GM21717 (cell line): Measurements from ENCODE around the gene VPS13A.
"Not testable (repeated sequence)": the region's sequence is repeated elsewhere in the genome, so short reads cannot be mapped to it uniquely, and the experiment has no call there.

ENCODE experiments used
- ATAC-seq: cut with Tn5 transposase; IDR thresholded peaks from one replicate; pipeline ENCODE4 v1.9.1; 2021; ENCODE audit warnings: mild to moderate bottlenecking, moderate library complexity; ENCODE audit not compliant: unreplicated experiment

The VPS13A gene

DNA sequence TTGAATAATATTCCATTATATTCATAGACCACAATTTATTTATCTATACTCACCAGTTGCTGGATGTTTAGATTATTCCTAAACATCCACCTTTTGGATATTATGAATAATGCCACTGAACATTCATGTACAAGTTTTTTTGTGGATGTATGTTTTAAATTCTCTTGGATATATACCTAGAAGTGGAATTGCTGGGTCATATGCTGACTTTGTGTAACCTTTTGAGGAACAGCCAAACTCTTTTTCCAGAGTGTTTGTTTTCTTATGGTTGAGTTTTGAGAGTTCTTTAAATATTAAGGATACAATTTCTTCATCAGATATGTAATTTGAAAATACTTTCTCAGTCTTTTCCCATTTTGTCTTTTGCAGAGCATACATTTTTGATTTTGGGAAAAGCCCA, 2.7 kb downstream of the VPS13A start:
- no peak for ATAC-seq

DNA sequence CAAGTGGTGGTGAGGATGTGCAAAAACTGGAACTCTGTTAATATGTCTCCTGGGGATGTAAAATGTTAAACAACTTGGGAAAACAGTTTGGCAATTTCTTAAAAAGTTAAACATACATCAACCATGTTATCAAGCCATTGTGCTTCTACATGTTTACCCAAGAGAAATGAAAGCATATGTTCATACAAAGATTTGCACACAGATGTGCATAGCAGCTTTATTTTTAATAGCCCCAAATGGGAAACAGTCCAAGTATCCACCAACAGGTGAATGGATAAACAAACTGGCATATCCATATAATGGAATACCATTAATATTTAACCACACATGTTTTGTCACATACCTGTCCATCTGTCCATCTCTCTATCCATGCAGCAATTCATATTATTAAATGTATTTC, 6.2 kb downstream of the VPS13A start:
- no peak for ATAC-seq

DNA sequence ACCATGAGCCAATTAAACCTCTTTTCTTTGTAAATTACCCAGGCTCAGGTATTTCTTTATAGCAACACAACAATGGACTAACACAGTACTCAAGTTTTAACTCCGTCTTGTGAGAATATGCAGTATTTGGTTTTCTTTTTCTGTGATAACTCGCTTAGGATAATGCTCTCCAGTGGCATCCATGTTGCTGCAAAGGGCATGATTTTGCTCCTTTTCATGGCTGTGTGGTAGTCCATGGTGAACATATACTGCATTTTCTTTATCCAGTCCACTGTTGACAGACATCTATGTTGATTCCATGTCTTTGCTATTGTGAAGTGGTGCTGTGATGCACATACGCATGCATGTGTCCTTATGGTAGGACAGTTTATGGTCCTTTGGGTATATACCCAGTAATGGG, 10.9 kb downstream of the VPS13A start:
- ATAC-seq: no peak

DNA sequence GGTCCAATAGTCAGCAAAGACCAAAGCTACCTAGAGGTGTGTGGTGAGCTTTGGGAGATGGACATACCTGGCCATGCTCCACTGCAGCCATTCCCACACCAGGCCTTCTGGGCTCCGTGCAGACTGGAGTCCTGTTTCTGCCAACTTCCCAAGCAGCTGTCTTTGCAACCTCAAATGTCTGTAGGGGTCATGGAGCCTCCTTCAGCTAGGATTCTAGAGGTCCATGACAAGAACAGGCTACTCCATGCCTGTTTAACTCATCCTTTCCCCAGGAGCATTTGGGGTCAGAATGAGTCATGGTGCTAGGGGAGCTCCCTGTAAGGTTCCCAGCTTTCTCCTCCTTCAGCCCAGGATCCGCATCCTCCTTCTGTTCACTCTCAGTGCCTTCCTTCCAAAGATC, 17.1 kb downstream of the VPS13A start:
- ATAC-seq: no peak

DNA sequence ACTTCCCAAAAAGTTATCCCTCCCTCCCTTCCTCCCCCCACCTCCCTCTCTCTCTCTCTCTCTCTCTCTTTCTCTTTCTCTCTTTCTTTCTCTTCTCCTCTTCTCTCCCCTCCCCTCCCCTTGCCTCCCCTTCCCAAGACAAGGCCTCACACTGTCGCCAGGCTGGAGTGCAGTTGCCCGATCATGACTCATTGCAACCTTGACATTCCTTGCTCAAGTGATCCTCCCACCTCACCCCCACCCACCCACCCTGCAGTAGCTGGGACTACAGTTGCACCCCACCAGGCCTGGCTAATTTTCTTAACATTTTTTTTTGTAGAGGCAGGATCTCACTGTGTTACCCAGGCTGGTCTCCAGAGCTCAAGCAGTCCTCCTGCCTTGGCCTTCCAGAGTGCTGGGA, 32.8 kb downstream of the VPS13A start:
- ATAC-seq: no peak

DNA sequence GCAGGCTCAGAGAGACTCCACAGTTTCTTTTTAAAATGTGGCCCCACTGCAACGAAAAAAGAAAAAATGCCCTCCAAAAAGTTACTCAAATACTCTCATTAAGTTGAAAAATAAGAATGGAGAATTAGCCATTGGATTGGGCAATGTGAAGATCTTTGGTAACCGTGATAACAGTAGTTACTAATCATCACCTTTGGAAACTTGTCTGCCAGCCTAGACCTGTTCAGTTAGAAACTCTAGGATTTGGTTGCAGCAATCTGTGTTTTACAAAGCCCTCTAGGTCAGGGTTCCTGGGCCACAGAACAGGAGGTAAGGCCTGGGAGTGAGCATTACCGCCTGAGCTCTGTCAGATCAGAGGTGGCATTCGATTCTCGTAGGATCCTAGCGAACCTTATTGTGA, 34.2 kb downstream of the VPS13A start:
- no peak for ATAC-seq

DNA sequence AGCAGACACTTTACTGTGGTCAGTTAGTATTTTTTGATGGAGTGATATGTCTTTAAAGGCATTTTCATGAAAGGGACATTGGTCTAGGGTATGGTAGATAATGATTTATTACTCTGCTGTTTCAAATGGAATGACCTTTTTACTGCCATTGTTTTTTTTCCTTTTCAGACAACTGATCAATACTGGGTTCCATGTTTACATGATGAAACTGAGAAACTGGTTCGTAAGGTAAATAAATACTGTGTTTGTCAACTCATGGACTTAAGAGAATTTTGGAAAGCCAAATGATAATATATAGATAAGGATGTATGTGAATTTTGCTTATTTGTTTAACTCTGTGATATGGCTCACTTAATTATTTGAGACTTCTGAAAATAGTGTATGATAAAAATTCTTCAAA, 35.5 kb downstream of the VPS13A start:
- ATAC-seq: no peak

DNA sequence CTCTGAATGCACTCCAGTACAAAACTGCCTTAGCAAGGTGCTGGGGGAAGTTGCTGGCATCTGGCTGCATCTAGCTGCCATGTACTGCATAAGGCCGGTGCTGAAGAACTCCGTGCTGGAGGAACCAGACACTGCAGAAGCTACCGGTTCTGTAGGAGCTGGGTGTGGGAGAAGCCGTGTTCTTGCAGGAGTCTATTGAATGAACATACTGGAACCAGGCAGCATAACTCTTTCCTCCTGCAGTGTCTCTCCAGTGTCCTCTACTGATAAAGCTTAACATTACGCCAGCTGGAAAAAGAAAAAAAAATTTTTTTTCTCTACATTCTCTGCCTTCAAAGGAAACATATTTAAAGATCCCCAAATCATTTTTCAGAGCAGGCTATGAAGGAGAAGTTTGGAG, 38.5 kb downstream of the VPS13A start:
- ATAC-seq: no peak

GRCh38 chr9:77218612-77219011, 41.3 kb downstream of the VPS13A start:
- no peak for ATAC-seq

GRCh38 chr9:77221431-77221830, 44.1 kb downstream of the VPS13A start:
- ATAC-seq: no peak

DNA sequence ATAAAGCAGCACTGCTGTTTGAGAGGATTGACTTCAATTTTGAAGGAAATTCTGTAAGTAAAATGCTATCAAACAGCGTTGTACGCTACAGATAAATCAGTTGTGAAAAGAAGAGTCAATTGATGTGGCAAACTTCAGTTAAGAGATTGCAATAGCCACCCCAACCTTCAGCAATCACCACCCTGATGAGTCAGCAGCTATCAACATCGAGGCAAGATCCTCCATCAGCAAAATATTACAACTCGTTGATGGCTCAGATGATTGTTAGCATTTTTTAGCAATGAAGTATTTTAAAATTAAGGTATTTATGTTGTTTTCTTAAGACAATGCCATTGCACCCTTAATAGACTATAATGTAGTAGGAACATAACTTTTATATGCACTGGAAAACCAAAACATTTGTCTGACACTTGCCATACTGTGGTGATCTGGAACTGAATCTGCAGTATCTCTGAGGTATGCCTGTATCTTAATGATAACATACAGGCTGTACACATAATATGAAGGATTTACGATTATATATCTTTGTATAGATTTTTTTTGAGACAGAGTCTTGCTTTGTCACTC, 47.5 kb downstream of the VPS13A start:
- no peak for ATAC-seq

- no peak for ATAC-seq
Observed at GRCh38 chr9:77236693-77237092, 59.4 kb downstream of the VPS13A start.

DNA sequence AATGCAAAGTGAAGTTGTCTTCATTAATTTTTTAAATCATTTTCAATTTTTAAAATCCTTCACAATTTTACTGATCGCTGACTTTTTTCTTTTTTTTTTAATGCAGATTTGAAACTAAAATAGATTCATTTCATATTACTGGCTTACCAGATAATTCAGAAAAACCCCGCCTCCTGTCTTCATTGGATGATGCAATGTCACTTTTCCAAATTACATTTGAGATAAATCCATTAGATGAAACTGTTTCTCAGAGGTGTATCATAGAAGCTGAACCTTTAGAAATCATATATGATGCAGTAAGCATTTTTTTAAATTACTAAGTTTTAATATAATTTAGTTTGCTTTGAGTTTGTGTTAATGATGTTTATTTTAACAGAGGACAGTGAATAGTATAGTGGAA, 60.6 kb downstream of the VPS13A start:
- no peak for ATAC-seq

DNA sequence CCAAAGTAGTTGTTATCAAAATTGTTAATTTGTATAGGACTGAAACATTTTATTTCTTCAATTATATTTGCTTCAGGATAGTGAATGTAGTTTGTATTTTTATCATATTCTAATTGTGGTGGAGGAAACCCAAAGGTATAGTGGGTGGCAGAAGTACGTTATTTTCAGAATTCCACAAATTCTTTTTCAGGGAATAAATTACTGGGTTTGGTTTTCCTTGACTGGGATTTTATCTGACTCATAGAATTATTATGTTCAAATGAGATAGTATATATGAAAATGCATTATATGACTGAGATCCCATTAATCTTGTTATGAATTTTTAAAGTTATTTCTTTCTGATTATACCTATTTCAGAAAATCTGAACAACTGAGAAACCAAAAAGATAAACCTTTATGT, 73.7 kb downstream of the VPS13A start:
- no peak for ATAC-seq

DNA sequence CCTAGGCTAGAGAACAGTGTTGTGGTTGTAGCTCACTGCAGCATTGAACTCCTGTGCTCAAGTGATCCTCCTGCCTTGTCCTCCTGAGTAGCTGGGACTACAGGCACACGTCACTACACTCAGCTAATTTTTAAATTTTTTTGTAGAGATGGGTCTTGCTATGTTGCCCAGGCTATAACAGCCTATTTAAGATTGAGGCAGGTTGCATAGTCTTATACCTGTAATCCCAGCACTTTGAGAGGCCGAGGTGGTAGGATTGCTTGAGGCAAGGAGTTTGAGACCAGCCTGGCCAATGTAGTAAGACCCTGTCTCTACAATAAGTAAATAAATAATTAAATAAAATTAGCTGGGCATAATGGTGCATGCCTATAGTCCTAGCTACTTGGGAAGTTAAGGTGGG, 79.9 kb downstream of the VPS13A start:
- ATAC-seq: no peak

- no peak for ATAC-seq
Observed at GRCh38 chr9:77261605-77262004, 84.3 kb downstream of the VPS13A start.

- not testable (repeated sequence) for ATAC-seq
Observed at GRCh38 chr9:77267762-77268161, 90.4 kb downstream of the VPS13A start.

DNA sequence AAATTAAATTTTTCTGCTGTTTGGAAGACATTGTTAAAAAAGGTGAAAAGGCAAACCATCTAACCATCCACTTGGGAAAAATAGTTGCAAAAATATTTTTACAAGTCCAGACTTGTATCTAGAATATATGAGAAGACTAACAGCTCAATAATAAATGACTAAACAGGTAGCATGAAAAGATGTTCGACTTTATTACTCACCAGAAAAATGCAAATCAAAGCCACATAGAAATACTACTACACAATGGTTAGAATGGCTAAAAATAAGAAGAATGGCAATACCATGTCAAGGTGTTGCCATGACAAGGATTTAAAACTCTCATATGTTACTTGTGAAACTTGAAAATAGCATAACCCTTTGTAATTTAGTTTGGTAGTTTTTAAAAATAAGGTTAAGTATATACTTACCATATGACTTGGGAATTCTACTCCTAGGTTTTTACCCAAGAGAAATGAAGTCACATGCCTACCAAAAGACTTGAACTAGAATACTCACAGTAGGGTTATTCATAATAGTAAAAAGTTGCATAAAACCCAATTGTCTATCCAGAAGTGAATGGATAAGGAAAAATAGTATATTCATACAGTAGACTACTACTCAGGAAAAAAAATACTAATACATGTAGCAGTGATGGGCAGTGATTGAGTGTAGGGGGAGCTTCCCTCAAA, 93.8 kb downstream of the VPS13A start:
- peak; percentile 64 for ATAC-seq

- ATAC-seq: no peak
Observed at GRCh38 chr9:77276799-77277198, 99.5 kb downstream of the VPS13A start.

DNA sequence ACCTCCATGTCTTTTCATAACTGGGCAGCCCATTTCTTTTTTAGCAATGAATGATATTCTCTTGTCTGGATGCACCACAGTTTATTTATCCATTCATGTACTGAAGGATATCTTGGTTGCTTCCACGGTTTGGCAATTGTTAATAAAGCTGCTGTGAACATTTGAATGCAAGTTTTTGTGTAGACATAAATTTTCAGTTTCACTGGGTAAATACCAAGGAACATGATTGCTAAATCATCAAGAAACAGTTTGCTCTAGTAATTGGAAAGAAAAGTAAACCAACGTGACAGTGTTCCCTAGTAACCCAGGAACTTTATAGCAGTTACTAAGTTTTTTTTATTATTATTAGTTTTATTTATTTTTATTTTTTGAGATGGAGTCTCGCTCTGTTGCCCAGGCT, 100.4 kb downstream of the VPS13A start:
- ATAC-seq: no peak

GRCh38 chr9:77283991-77284390, 106.7 kb downstream of the VPS13A start:
- ATAC-seq: no peak

DNA sequence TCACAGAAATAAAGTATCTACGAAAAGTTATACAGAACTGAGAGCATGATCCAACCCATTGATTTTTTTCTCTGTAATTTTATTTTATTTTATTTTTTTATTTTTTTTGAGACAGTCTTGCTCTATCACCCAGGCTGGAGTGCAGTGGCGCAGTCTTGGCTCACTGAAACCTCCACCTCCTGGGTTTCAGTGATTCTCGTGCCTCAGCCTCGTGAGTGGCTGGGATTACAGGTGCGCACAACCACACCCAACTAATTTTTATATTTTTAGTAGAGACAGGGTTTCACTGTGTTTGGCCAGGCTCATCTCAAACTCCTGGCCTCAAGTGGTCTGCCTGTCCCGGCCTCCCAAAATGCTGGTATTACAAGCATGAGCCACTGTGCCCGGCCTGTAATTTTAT, 107.3 kb downstream of the VPS13A start:
- ATAC-seq: no peak

GRCh38 chr9:77290373-77290772, 113.0 kb downstream of the VPS13A start:
- no peak for ATAC-seq
